ENCODE data around the gene KCNIP4.

The KCNIP4 gene

GRCh38 chr4:21130606-21131005, 818.0 kb downstream of the KCNIP4 start:
- TF ChIP-seq CTCF (IDR thresholded peaks at IDR 0.05; ENCODE audit: low read depth, low read length, missing control alignments): no peak
- no peak for DNase-seq (ENCODE audit: low read depth)
- no peak overlapping the region for H3K4me3 ChIP-seq (ENCODE audit: low read depth, low read length)

- no peak for DNase-seq (ENCODE audit: low read depth)
- H3K4me3 ChIP-seq (ENCODE audit: low read depth, low read length): no peak overlapping the region
- TF ChIP-seq CTCF (IDR thresholded peaks at IDR 0.05; ENCODE audit: low read depth, low read length, missing control alignments): no peak
Measured at GRCh38 chr4:21126014-21126512, 822.5 kb downstream of the KCNIP4 start.

GRCh38 chr4:21118301-21118700, 830.3 kb downstream of the KCNIP4 start:
- DNase-seq (ENCODE audit: low read depth): no peak
- no peak overlapping the region for H3K4me3 ChIP-seq (ENCODE audit: low read depth, low read length)
- no peak for TF ChIP-seq CTCF (IDR thresholded peaks at IDR 0.05; ENCODE audit: low read depth, low read length, missing control alignments)

GRCh38 chr4:21117541-21118180, 830.9 kb downstream of the KCNIP4 start:
- H3K4me3 ChIP-seq (ENCODE audit: low read depth, low read length): no peak overlapping the region
- TF ChIP-seq CTCF (IDR thresholded peaks at IDR 0.05; ENCODE audit: low read depth, low read length, missing control alignments): no peak
- DNase-seq (ENCODE audit: low read depth): no peak

- TF ChIP-seq CTCF (IDR thresholded peaks at IDR 0.05; ENCODE audit: low read depth, low read length, missing control alignments): no peak
- H3K4me3 ChIP-seq (ENCODE audit: low read depth, low read length): no peak overlapping the region
- DNase-seq (ENCODE audit: low read depth): no peak
Measured at GRCh38 chr4:21113496-21114223, 834.9 kb downstream of the KCNIP4 start.

GRCh38 chr4:21102667-21103066, 845.9 kb downstream of the KCNIP4 start:
- H3K4me3 ChIP-seq (ENCODE audit: low read depth, low read length): no peak overlapping the region
- no peak for DNase-seq (ENCODE audit: low read depth)
- TF ChIP-seq CTCF (IDR thresholded peaks at IDR 0.05; ENCODE audit: low read depth, low read length, missing control alignments): no peak
